Neuron (in vitro differentiated cells): Measurements from ENCODE around the gene TRMT112.
"Not testable (repeated sequence)": the region's sequence is repeated elsewhere in the genome, so short reads cannot be mapped to it uniquely, and the experiment has no call there.

ENCODE experiments used
- H2AFZ ChIP-seq: one replicate; pipeline ENCODE4 v1.6.1; 2013; ENCODE audit warnings: low read depth, mild to moderate bottlenecking, inconsistent platforms, low read length, moderate library complexity
- H3K27me3 ChIP-seq: one replicate; pipeline ENCODE4 v1.6.1; 2013; ENCODE audit warnings: low read length; ENCODE audit not compliant: insufficient read depth
- H3K36me3 ChIP-seq: one replicate; pipeline ENCODE4 v1.6.1; 2013; ENCODE audit warnings: low read length; ENCODE audit not compliant: insufficient read depth
- H3K4me1 ChIP-seq: one replicate; pipeline ENCODE4 v1.6.1; 2013; ENCODE audit warnings: low read length; ENCODE audit not compliant: insufficient read depth
- H3K4me3 ChIP-seq: 2 replicates; pipeline ENCODE4 v1.5.1; 2013; ENCODE audit warnings: mild to moderate bottlenecking, low read length, moderate library complexity
- H3K9me3 ChIP-seq: one replicate; pipeline ENCODE4 v1.6.1; 2013; ENCODE audit warnings: low read length

Gene TRMT112

GRCh38 chr11:64331569-64332371 is 14.4 kb upstream of the TRMT112 start:
- peaks cover 2% of the 10 kb centered on the region for H3K4me1 ChIP-seq
- no peaks in the 10 kb centered on the region for H3K9me3 ChIP-seq
- no peaks in the 10 kb centered on the region for H3K27me3 ChIP-seq
- H3K36me3 ChIP-seq = no peaks in the 10 kb centered on the region
- H2AFZ ChIP-seq = no peak overlapping the region
- no peak overlapping the region for H3K4me3 ChIP-seq

DNA sequence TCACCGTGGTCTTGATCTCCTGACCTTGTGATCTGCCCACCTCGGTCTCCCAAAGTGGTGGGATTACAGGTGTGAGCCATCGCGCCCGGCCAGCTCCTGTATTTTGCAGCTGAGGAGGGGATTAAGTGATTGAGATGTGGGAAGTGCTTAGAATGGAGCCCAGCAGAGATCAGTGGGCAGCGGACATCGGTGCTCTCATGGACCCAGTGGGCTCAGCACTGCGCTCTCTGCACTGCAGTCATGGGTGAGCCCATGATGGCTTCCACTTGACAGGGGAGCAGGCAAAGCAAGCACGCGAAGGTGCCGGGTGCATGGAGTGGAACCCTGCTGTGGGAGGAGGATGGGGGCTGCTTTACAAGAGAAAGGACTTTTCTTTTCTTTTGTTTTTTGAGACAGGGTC is 13.5 kb upstream of the TRMT112 start:
- Histone ChIP-seq H2AFZ (no peak overlapping the region), H3K4me1 (peaks cover 2% of the 10 kb centered on the region), H3K27me3 (no peaks in the 10 kb centered on the region), H3K4me3 (no peak overlapping the region), H3K9me3 (no peaks in the 10 kb centered on the region), H3K36me3 (no peaks in the 10 kb centered on the region)

DNA sequence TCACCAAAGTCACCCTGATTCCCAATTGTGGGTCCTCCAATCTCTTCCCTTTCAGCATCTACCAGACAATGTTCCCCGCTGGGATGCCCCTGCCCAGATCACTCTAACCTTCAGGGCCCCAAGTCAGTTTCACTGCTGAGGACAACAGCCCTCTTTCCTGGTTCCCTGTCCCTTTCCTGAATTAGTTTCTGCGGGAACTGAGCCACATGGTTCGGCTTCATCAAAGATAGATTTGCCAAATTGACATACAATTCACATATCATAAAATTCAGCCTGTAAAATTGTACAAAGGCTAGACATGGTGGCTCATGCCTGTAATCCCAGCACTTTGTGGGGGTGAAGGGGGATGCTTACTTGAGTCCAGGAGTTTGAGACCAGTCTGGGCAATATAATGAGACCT is 10.6 kb upstream of the TRMT112 start:
- Histone ChIP-seq H3K9me3 (no peaks in the 10 kb centered on the region), H3K36me3 (no peaks in the 10 kb centered on the region), H3K4me3 (no peak overlapping the region), H3K27me3 (no peaks in the 10 kb centered on the region), H2AFZ (no peak overlapping the region), H3K4me1 (no peaks in the 10 kb centered on the region)

GRCh38 chr11:64327375-64327774 is 10.0 kb upstream of the TRMT112 start:
- no peaks in the 10 kb centered on the region for H3K27me3 ChIP-seq

DNA sequence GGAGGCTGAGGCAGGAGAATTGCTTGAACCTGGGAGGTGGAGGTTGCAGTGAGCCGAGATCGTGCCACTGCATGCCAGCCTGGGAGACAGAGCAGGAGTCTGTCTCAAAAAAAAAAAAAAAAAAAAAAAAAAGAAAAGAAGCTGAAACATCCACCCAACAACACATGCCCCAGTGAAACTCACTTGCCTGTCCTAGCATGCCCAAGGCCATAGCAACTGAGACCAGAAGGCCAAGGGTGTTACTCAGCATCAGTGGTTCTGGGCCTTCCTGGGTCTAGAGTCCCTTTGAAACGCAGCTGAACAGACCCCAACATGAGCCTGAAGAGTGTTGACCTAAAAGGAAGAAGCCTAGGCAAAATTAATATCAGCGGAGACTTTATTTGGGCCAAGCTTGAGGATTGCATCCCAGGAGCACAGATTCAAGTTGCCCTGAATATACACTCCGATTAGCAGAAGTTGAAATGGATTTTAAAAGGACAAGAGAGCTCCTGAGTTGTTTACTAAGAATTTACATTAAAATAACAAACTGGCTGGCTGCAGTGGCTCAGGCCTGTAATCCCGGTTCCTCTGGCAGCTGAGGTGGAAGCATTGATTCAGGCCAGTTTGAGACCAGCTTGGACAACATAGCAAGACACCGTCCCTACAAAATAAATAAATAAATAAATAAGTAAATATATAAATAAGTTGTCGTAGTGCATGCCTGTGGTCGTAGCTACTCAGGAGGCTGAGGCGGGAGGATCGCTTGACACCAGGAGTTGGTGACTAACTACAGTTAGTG is 7.5 kb upstream of the TRMT112 start:
- Histone ChIP-seq H3K9me3 (no peaks in the 10 kb centered on the region), H3K36me3 (peaks cover 2% of the 10 kb centered on the region), H3K4me3 (no peak overlapping the region), H3K4me1 (no peaks in the 10 kb centered on the region), H3K27me3 (no peaks in the 10 kb centered on the region), H2AFZ (no peak overlapping the region)

More at GRCh38 chr11:64327375-64327774, 10.0 kb upstream of the TRMT112 start:
- Histone ChIP-seq H3K4me1 (no peaks in the 10 kb centered on the region), H2AFZ (no peak overlapping the region), H3K9me3 (no peaks in the 10 kb centered on the region), H3K36me3 (no peaks in the 10 kb centered on the region), H3K4me3 (no peak overlapping the region)

GRCh38 chr11:64323984-64324383 is 6.6 kb upstream of the TRMT112 start:
- not testable (repeated sequence) for H3K27me3 ChIP-seq, H3K4me3 ChIP-seq, H3K36me3 ChIP-seq, H2AFZ ChIP-seq, H3K4me1 ChIP-seq, H3K9me3 ChIP-seq

DNA sequence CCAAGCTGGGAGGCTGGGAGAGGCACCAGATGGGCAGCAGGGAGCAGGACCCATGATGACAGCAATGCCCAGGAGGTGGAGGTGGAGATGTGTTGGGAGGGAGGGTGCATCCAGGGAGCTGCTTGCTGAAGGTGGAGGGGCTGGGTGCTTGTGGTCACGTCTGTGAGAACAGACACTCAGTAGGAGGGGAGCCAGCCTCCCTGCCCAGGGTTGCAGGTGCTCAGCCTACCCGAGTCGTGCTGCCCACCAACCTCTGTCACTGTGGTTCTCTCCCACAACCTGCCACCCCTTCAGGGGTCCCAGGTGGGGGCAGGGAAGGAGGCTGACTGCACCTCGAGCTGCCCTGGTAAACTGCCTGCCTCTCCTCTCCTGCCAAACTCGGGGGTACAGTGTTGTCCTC is 6.0 kb upstream of the TRMT112 start:
- no peak overlapping the region for H2AFZ ChIP-seq
- no peaks in the 10 kb centered on the region for H3K9me3 ChIP-seq
- no peaks in the 10 kb centered on the region for H3K27me3 ChIP-seq
- no peak overlapping the region for H3K4me3 ChIP-seq
- peaks cover 2% of the 10 kb centered on the region for H3K36me3 ChIP-seq
- peaks cover 7% of the 10 kb centered on the region for H3K4me1 ChIP-seq

DNA sequence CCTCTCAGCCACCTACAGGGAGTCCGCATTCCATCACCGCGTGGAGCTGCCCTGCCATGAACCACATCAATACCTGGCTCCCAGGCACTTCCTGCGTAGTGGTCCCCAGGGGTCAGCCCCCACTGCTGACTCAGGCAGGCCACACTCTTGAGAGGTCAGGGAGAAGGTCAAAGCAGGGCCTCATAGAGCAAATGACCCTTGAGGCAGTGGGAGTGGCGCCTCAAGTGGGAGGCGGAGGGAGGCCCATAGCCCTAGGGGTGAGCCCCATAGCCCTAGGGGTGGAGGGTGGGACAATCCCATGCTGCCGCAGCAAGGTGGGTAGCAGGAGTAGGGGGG is 5.5 kb upstream of the TRMT112 start:
- Histone ChIP-seq H3K36me3 (peaks cover 2% of the 10 kb centered on the region), H2AFZ (no peak overlapping the region), H3K27me3 (no peaks in the 10 kb centered on the region), H3K4me3 (no peak overlapping the region), H3K9me3 (no peaks in the 10 kb centered on the region), H3K4me1 (peaks cover 7% of the 10 kb centered on the region)

DNA sequence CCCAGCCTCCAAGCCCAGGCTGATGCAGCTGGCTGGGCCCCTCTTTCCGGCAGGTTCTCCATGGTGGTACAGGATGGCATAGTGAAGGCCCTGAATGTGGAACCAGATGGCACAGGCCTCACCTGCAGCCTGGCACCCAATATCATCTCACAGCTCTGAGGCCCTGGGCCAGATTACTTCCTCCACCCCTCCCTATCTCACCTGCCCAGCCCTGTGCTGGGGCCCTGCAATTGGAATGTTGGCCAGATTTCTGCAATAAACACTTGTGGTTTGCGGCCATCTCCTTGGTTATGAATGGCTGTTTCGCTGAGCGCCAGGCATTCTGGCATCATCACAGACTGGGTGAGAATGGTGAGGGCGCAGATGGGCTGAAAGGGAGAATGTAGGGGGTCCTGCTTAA is 4.2 kb upstream of the TRMT112 start:
- Histone ChIP-seq H3K9me3 (no peaks in the 10 kb centered on the region), H3K36me3 (peaks cover 2% of the 10 kb centered on the region), H2AFZ (no peak overlapping the region), H3K27me3 (no peaks in the 10 kb centered on the region), H3K4me1 (peaks cover 13% of the 10 kb centered on the region), H3K4me3 (no peak overlapping the region)

DNA sequence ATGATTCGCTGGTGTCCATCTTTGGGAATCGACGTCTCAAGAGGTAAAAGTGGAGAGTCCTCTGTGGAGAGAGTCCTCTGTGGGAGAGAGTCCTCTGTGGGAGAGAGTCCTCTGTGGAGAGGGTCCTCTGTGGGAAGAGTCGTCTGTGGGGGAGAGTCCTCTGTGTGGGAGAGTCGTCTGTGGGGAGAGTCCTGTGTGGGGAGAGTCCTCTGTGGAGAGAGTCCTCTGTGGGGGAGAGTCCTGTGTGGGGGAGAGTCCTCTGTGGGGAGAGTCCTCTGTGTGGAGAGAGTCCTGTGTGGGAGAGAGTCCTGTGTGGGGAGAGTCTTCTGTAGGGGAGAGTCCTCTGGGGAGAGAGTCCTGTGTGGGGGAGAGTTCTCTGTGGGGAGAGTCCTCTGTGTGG is 3.7 kb upstream of the TRMT112 start:
- H3K27me3 ChIP-seq = no peaks in the 10 kb centered on the region
- no peak overlapping the region for H3K4me3 ChIP-seq
- H2AFZ ChIP-seq = no peak overlapping the region
- peaks cover 5% of the 10 kb centered on the region for H3K36me3 ChIP-seq
- no peaks in the 10 kb centered on the region for H3K9me3 ChIP-seq
- peaks cover 18% of the 10 kb centered on the region for H3K4me1 ChIP-seq

DNA sequence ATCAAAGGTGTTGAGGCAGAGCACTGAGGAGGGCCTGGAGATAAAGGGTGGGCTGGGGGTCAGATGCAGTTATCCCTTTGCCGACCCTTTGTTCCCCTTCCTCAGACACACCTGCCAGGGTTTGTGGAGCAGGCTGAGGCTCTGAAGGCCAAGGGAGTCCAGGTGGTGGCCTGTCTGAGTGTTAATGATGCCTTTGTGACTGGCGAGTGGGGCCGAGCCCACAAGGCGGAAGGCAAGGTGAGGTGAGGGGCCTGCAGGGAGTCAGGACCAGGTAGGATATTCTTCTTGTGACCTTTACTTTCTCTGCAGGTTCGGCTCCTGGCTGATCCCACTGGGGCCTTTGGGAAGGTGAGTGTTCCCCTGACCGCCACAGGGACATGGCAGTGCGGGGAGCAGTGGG is 3.2 kb upstream of the TRMT112 start:
- no peak overlapping the region for H2AFZ ChIP-seq

GRCh38 chr11:64318766-64319761 is 1.7 kb upstream of the TRMT112 start:
- peak overlapping the region; percentile 63 for H3K4me3 ChIP-seq
- H3K4me1 ChIP-seq = peaks cover 18% of the 10 kb centered on the region
- no peak overlapping the region for H2AFZ ChIP-seq
- H3K9me3 ChIP-seq = no peaks in the 10 kb centered on the region
- no peaks in the 10 kb centered on the region for H3K27me3 ChIP-seq
- H3K36me3 ChIP-seq = peaks cover 14% of the 10 kb centered on the region

More for the DNA sequence above, 3.2 kb upstream of the TRMT112 start:
- H3K27me3 ChIP-seq = no peaks in the 10 kb centered on the region
- peaks cover 6% of the 10 kb centered on the region for H3K36me3 ChIP-seq
- H3K4me1 ChIP-seq = peaks cover 18% of the 10 kb centered on the region
- no peak overlapping the region for H3K4me3 ChIP-seq
- H3K9me3 ChIP-seq = no peaks in the 10 kb centered on the region
